Kidney epithelial cell (primary cell): ENCODE results near the gene KLC4. TPM values are rescaled to one million over a fixed set of nuclear protein-coding genes. Genes with fewer than 3 reads are reported as not detected.

Source experiments
- DNase-seq: peaks from one replicate; pipeline ENCODE4 v3.0.0-alpha.2; 2010; ENCODE audit warnings: low read depth
- H3K27me3 ChIP-seq: 2 replicates; pipeline ENCODE4 v1.6.0; 2011; ENCODE audit warnings: low read length; ENCODE audit not compliant: control insufficient read depth, insufficient read depth
- H3K36me3 ChIP-seq: 2 replicates; pipeline ENCODE4 v1.5.1; 2011; ENCODE audit warnings: low read length; ENCODE audit not compliant: control insufficient read depth, insufficient read depth
- H3K4me3 ChIP-seq: 2 replicates; pipeline ENCODE4 v1.5.1; 2011; ENCODE audit warnings: low read depth, mild to moderate bottlenecking, control low read depth, low read length
- total RNA-seq: library from RNA; depleted of rRNA; stranded (reverse); fragments of >200 nt; gene quantifications from 2 replicates; pipeline ENCODE4 v1.2.3, GENCODE V29; 2015
- TF ChIP-seq, protein P1 (sequence below): IDR thresholded peaks from 2 replicates; pipeline ENCODE4 v1.5.1; 2011; ENCODE audit warnings: mild to moderate bottlenecking, moderate library complexity, low read length, control low read depth, inconsistent platforms; ENCODE audit not compliant: insufficient read depth, poor library complexity, severe bottlenecking

KLC4 gene
- total RNA-seq, result 18.1 and 21.6 TPM in 2 replicates

DNA sequence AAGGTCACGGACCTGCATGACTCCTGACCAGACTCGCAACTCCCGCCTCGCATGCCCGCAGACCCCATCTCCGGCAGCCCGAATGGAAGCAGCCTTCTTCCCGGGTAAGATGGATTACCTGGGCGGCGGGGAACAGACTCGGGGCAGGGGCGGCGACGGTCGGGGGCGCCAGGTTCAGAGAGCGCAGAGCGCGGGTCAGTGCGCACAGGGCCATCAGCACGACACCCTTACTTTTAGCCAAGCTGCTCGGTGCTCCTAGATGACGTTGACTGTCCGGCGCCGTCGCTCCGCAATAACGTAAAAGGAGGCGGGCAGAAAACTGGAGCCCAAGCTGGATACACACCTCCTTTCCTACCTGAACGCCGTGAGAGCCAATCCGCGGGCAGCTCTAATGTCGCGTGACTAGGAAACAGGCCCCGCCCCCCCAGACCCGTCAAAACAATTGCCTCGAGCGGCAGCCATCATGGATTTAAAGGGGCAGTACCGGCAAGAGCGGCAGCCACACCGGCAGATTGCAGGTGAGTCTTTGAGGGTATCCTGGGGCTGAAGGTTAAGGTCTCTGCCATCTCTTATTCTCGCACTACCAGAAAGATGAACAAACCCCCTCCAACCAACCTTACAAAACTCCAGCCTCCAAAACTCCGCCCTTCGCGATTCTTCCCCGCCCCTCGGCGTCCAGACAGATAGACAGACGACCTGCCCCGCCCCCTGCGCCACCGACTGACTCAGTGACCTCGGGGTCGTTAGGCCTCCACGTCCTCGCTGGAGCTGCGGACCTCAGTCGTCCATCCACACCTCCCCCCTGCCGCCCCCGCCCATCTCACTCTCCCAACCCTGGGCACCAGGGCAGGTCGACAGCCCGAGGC, at the start of gene KLC4, which contains the start of gene MRPL2:
Gene KLC4 (plus strand): TSS at position 464 of the 866 bp plus-strand sequence. CDS start 1,705 bp downstream, outside the sequence.
Gene MRPL2 (minus strand): TSS at position 267 of the 866 bp plus-strand sequence. CDS start 53 bp downstream, at position 214.
- H3K36me3 ChIP-seq, result no peaks in the 10 kb centered on the region
- DNase-seq, result peak; percentile 91
- TF ChIP-seq, protein P1, sequence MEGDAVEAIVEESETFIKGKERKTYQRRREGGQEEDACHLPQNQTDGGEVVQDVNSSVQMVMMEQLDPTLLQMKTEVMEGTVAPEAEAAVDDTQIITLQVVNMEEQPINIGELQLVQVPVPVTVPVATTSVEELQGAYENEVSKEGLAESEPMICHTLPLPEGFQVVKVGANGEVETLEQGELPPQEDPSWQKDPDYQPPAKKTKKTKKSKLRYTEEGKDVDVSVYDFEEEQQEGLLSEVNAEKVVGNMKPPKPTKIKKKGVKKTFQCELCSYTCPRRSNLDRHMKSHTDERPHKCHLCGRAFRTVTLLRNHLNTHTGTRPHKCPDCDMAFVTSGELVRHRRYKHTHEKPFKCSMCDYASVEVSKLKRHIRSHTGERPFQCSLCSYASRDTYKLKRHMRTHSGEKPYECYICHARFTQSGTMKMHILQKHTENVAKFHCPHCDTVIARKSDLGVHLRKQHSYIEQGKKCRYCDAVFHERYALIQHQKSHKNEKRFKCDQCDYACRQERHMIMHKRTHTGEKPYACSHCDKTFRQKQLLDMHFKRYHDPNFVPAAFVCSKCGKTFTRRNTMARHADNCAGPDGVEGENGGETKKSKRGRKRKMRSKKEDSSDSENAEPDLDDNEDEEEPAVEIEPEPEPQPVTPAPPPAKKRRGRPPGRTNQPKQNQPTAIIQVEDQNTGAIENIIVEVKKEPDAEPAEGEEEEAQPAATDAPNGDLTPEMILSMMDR, result no peak

DNA sequence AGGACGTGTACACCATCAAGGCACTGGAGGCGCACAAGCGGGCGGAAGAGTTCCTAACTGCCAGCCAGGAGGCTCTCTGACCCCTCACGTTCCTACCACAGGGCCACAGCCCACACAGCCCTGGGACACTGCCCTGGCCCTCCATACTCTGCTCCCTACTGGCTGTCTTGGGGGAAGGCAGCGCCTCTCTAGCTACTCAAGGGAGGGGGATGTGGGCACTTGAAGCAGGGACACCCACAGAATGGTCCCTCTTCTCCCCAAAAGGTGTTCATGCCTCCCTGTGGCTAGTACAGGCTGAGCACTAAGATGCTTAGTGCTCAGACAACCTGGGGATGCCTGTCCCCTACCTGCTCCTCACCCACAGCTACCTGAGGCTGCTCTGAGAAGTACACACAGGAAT, 48.2 kb upstream of the KLC4 start:
- TF ChIP-seq, protein P1, result no peak
- H3K36me3 ChIP-seq, result peaks cover 5% of the 10 kb centered on the region
- DNase-seq, result no peak
- no peaks in the 10 kb centered on the region for H3K27me3 ChIP-seq
- no peak overlapping the region for H3K4me3 ChIP-seq

More for the DNA sequence above, at the start of gene KLC4, which contains the start of gene MRPL2:
- H3K4me3 ChIP-seq, result peak within 1 kb of the TSS; percentile 98
- H3K27me3 ChIP-seq, result no peaks in the 10 kb centered on the region

DNA sequence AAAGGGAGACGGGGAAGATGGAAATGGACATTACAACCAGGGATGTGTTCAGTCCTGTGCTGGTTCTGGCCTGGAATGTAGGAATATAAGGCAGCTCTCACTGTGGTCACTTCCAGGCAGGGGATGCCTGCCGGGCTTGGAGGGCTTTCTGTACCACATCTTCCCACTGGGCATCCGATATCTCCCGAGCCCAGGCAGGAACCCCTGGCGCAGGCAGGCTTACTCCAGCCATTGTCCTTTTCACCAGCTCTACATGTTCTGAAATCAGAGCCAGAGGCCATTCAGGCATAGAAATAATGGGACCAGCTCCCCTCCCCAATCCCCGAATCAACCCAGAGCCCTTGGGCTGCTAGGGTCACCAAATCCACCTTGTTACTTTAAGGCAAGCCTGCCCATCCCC, 47.1 kb upstream of the KLC4 start:
- TF ChIP-seq, protein P1, result no peak
- Histone ChIP-seq H3K36me3 (peaks cover 5% of the 10 kb centered on the region), H3K4me3 (no peak overlapping the region), H3K27me3 (no peaks in the 10 kb centered on the region)
- no peak for DNase-seq

DNA sequence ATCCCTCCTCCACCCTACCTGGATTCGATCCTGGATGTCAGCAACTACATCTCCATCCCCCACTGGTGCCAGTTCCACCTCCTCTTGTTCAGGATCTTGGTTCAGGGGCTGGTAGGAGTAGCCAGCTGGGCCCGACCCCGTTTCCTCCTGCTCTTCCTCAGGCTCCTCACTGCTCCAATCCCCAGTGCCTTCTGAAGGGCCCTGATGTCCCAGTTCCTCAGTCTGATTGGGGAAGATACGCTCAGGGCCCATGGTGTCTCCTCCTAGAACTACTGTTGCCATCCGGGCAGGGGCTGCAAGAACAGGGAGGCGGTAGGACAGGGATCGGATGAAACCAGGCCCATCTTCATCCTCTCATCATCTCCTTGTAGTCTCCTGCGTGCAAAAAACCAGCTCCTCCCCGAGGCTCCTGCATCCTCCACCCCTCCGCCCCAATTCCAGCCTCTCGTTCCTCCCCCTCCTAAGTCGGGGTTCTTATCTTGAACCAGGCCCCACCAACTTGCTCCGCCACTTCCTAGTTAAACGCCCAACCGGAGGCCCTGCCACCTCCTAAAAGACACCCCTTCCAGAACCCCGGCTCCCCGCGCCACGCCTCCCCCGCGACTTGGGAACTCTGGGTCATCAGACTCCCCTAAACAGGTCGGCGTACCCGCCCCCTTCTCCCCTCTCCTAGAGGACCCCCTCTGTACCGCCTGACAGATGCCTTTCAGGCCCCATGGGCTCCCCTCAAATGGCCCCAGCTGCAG, 46.2 kb upstream of the KLC4 start:
- H3K27me3 ChIP-seq, result no peaks in the 10 kb centered on the region
- TF ChIP-seq, protein P1, result no peak
- DNase-seq, result no peak
- peak overlapping the region; percentile 66 for H3K4me3 ChIP-seq
- peaks cover 6% of the 10 kb centered on the region for H3K36me3 ChIP-seq

DNA sequence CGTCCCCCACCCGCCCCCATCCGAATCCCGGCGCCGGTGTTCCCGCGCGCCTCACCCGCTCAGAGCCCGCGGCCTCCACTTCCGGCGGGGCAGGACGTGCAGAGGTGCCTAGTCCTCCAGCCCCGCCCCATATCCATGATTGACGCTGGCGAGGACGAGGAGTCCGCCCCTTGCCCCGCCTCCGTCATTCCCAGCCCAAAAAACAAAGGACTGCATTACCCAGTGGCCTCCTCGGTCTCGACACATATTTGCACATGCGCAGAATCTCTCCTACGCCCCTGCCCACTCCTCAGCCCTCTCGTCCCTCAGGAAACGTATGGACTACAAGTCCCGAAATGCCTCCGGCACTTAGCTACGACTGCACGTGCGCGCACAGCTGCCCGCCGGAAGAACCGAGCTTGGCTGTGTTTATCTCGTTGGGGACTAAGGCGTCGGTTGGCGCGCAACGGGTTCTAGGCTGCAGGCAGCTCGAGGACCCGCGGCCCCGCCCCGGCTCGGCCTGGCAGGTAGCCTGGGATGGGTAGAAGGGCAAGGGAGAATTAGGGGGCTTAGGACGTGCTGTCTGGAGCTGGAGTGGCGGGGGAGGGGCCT, 45.5 kb upstream of the KLC4 start, which contains the start of the genes KLHDC3 and MEA1:
Gene KLHDC3 (plus strand): TSS at position 407 of the 591 bp plus-strand sequence. CDS start 2,944 bp downstream, outside the sequence.
Gene MEA1 (minus strand): TSS at position 104 of the 591 bp plus-strand sequence. CDS start 133 bp downstream, outside the sequence.
- peak; percentile 100 for DNase-seq
- Histone ChIP-seq H3K4me3 (peak within 1 kb of the TSS; percentile 95), H3K27me3 (no peaks in the 10 kb centered on the region), H3K36me3 (peaks cover 5% of the 10 kb centered on the region)
- TF ChIP-seq, protein P1, result no peak
